ENCODE results near the gene PARVB. TPM values are rescaled to one million over a fixed set of nuclear protein-coding genes. Genes with fewer than 3 reads are reported as not detected.

The PARVB gene
- total and polyA plus RNA-seq, 2 donors (not counting 1 experiment from before 2014, with no cell fraction given) = 12.1 to 47.3 TPM

DNA sequence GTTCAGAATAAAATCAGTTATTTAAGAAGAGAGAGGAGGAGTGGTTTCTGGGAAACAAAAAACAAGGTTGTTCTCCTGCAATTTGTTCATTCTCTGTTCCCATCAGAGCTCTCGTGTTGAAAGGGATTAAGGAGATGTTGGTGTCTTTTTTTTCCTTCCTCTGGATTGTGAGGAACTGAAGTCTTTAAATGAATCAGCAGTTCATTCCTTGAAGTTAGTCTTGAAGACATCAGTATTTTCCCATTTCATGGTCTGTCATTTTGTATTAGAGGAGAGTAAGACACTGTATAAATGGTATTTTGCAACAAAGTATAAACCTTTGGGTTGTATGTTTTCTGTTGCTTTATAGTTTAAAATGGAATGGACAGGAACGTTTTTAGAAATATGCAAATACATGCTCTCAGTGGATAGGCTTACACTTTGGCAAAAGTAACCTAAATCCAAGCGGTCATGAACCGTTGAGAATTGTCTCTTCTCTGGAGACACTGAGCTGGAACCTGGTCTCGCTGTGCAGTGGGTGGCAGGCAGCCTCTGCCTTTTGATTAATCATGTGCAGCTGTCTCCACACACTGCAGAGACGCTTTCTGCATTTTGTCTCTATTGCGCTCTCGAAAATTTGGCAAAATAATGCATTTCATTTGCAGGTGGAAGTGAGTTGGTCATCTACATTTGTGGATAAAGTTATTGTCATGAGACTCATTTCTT, 35.8 kb upstream of the PARVB start:
- peaks cover 7% of the 10 kb centered on the region for H3K36me3 ChIP-seq (ENCODE audit: control insufficient read depth, insufficient read depth, low read length)
- DNase-seq (ENCODE audit: low read depth in 2 of 2) = no peak
- TF ChIP-seq, protein P1, sequence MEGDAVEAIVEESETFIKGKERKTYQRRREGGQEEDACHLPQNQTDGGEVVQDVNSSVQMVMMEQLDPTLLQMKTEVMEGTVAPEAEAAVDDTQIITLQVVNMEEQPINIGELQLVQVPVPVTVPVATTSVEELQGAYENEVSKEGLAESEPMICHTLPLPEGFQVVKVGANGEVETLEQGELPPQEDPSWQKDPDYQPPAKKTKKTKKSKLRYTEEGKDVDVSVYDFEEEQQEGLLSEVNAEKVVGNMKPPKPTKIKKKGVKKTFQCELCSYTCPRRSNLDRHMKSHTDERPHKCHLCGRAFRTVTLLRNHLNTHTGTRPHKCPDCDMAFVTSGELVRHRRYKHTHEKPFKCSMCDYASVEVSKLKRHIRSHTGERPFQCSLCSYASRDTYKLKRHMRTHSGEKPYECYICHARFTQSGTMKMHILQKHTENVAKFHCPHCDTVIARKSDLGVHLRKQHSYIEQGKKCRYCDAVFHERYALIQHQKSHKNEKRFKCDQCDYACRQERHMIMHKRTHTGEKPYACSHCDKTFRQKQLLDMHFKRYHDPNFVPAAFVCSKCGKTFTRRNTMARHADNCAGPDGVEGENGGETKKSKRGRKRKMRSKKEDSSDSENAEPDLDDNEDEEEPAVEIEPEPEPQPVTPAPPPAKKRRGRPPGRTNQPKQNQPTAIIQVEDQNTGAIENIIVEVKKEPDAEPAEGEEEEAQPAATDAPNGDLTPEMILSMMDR (conservative IDR thresholded peaks at IDR 0.05 in 1 of 2, IDR thresholded peaks at IDR 0.05 in 1 of 2; ENCODE audit: low read depth in 1 of 2, low read length in 2 of 2) = no peak
- H3K4me1 ChIP-seq (ENCODE audit: control insufficient read depth, extremely low read depth, insufficient read depth, low read length) = peaks cover 3% of the 10 kb centered on the region
- H3K27me3 ChIP-seq (ENCODE audit: control insufficient read depth, insufficient read depth, low read length) = no peaks in the 10 kb centered on the region
- H3K4me2 ChIP-seq (ENCODE audit: extremely low read depth, insufficient read depth, low read length) = no peak overlapping the region
- no peak overlapping the region for H3K4me3 ChIP-seq (replicated peaks in 1 of 4; ENCODE audit: control extremely low read depth in 1 of 4, insufficient read depth in 1 of 4, low read depth in 3 of 4, low read length in 4 of 4)
- no peaks in the 10 kb centered on the region for H3K79me2 ChIP-seq (ENCODE audit: control insufficient read depth, insufficient read depth, low read length)
- H2AFZ ChIP-seq (ENCODE audit: low read length) = no peak overlapping the region
- no peaks in the 10 kb centered on the region for H4K20me1 ChIP-seq (ENCODE audit: control insufficient read depth, extremely low read depth, insufficient read depth, low read length)
- no peak overlapping the region for H3K27ac ChIP-seq (ENCODE audit: insufficient read depth, low read length)
- no peaks in the 10 kb centered on the region for H3K9me3 ChIP-seq (ENCODE audit: control insufficient read depth, insufficient read depth, low read depth, low read length)
- H3K9ac ChIP-seq (ENCODE audit: insufficient read depth, low read length) = no peak overlapping the region

GRCh38 chr22:43988960-43989359, 35.1 kb upstream of the PARVB start:
- no peaks in the 10 kb centered on the region for H3K9me3 ChIP-seq (ENCODE audit: control insufficient read depth, insufficient read depth, low read depth, low read length)
- DNase-seq (ENCODE audit: low read depth in 2 of 2) = no peak
- H4K20me1 ChIP-seq (ENCODE audit: control insufficient read depth, extremely low read depth, insufficient read depth, low read length) = no peaks in the 10 kb centered on the region
- peaks cover 3% of the 10 kb centered on the region for H3K4me1 ChIP-seq (ENCODE audit: control insufficient read depth, extremely low read depth, insufficient read depth, low read length)
- no peak overlapping the region for H3K4me3 ChIP-seq (replicated peaks in 1 of 4; ENCODE audit: control extremely low read depth in 1 of 4, insufficient read depth in 1 of 4, low read depth in 3 of 4, low read length in 4 of 4)
- H2AFZ ChIP-seq (ENCODE audit: low read length) = no peak overlapping the region
- H3K4me2 ChIP-seq (ENCODE audit: extremely low read depth, insufficient read depth, low read length) = no peak overlapping the region
- no peak overlapping the region for H3K27ac ChIP-seq (ENCODE audit: insufficient read depth, low read length)
- peaks cover 9% of the 10 kb centered on the region for H3K36me3 ChIP-seq (ENCODE audit: control insufficient read depth, insufficient read depth, low read length)
- no peaks in the 10 kb centered on the region for H3K79me2 ChIP-seq (ENCODE audit: control insufficient read depth, insufficient read depth, low read length)
- no peak overlapping the region for H3K9ac ChIP-seq (ENCODE audit: insufficient read depth, low read length)
- H3K27me3 ChIP-seq (ENCODE audit: control insufficient read depth, insufficient read depth, low read length) = no peaks in the 10 kb centered on the region
- TF ChIP-seq, protein P1 (conservative IDR thresholded peaks at IDR 0.05 in 1 of 2, IDR thresholded peaks at IDR 0.05 in 1 of 2; ENCODE audit: low read depth in 1 of 2, low read length in 2 of 2) = no peak
- no peak for TF ChIP-seq EZH2 (IDR thresholded peaks at IDR 0.05; ENCODE audit: low read length, missing control alignments)

- Histone ChIP-seq H3K9ac (ENCODE audit: insufficient read depth, low read length) (no peak overlapping the region), H3K4me1 (ENCODE audit: control insufficient read depth, extremely low read depth, insufficient read depth, low read length) (peaks cover 3% of the 10 kb centered on the region), H3K4me2 (ENCODE audit: extremely low read depth, insufficient read depth, low read length) (no peak overlapping the region), H3K36me3 (ENCODE audit: control insufficient read depth, insufficient read depth, low read length) (peaks cover 11% of the 10 kb centered on the region), H4K20me1 (ENCODE audit: control insufficient read depth, extremely low read depth, insufficient read depth, low read length) (no peaks in the 10 kb centered on the region), H3K9me3 (ENCODE audit: control insufficient read depth, insufficient read depth, low read depth, low read length) (no peaks in the 10 kb centered on the region), H3K27ac (ENCODE audit: insufficient read depth, low read length) (no peak overlapping the region), H3K79me2 (ENCODE audit: control insufficient read depth, insufficient read depth, low read length) (no peaks in the 10 kb centered on the region), H2AFZ (ENCODE audit: low read length) (no peak overlapping the region), H3K27me3 (ENCODE audit: control insufficient read depth, insufficient read depth, low read length) (no peaks in the 10 kb centered on the region), H3K4me3 (replicated peaks in 1 of 4; ENCODE audit: control extremely low read depth in 1 of 4, insufficient read depth in 1 of 4, low read depth in 3 of 4, low read length in 4 of 4) (no peak overlapping the region)
- no peak for TF ChIP-seq EZH2 (IDR thresholded peaks at IDR 0.05; ENCODE audit: low read length, missing control alignments)
- TF ChIP-seq, protein P1 (conservative IDR thresholded peaks at IDR 0.05 in 1 of 2, IDR thresholded peaks at IDR 0.05 in 1 of 2; ENCODE audit: low read depth in 1 of 2, low read length in 2 of 2) = no peak
- no peak for DNase-seq (ENCODE audit: low read depth in 2 of 2)
Observed at GRCh38 chr22:43990044-43990443, 34.1 kb upstream of the PARVB start.
